Keratinocyte (primary cell): ENCODE measurements around the gene NR2C1.

ENCODE experiments used
- EZH2 ChIP-seq: IDR thresholded peaks from one replicate; pipeline ENCODE4 v1.6.1; 2012; ENCODE audit warnings: inconsistent platforms, mild to moderate bottlenecking, low read length, moderate library complexity
- TF ChIP-seq, protein P1 (sequence below), 3 experiments: IDR thresholded peaks in 1 of 3; conservative IDR thresholded peaks in 1 of 3; optimal IDR thresholded peaks in 1 of 3; 2 replicates in 2 of 3; 3 replicates in 1 of 3; pipeline versions ENCODE3 to v1.5.1; 2011; ENCODE audit warnings: low read length in 3 of 3, mild to moderate bottlenecking in 3 of 3, moderate library complexity in 2 of 3, control low read depth in 1 of 3, inconsistent platforms in 1 of 3; ENCODE audit not compliant: insufficient read depth in 2 of 3; ENCODE audit errors: extremely low read depth in 1 of 3

DNA sequence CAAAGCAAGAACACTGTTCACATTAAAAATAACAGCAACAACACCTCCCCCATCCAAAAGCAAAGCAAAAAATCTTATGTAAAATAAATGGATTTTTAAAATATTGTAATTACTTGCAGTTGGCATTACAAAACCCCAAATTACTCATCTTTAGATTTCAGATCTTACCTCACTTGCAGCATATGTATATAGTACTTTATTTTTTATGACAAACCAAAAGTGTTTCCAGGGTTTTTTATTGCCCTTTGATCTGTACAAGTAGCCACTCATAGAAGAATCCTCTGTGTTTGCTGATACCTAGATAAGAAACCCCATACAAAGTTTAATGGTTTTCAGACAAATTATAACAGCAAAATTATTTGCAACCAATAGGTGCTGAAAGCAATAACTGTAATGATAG is 12.2 kb upstream of the NR2C1 start:
- TF ChIP-seq, protein P1, sequence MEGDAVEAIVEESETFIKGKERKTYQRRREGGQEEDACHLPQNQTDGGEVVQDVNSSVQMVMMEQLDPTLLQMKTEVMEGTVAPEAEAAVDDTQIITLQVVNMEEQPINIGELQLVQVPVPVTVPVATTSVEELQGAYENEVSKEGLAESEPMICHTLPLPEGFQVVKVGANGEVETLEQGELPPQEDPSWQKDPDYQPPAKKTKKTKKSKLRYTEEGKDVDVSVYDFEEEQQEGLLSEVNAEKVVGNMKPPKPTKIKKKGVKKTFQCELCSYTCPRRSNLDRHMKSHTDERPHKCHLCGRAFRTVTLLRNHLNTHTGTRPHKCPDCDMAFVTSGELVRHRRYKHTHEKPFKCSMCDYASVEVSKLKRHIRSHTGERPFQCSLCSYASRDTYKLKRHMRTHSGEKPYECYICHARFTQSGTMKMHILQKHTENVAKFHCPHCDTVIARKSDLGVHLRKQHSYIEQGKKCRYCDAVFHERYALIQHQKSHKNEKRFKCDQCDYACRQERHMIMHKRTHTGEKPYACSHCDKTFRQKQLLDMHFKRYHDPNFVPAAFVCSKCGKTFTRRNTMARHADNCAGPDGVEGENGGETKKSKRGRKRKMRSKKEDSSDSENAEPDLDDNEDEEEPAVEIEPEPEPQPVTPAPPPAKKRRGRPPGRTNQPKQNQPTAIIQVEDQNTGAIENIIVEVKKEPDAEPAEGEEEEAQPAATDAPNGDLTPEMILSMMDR (optimal IDR thresholded peaks at IDR 0.05 in 1 of 3, IDR thresholded peaks at IDR 0.05 in 1 of 3, conservative IDR thresholded peaks at IDR 0.05 in 1 of 3; ENCODE audit: extremely low read depth in 1 of 3, insufficient read depth in 2 of 3, low read length in 3 of 3): no peak
- TF ChIP-seq EZH2: no peak
